ENCODE data around the gene RPL38. TPM values are rescaled to one million over a fixed set of nuclear protein-coding genes. Genes with fewer than 3 reads are reported as not detected.
A peak's percentile ranks its signal among the peaks of the same experiment; 100 is the strongest.
"Not testable (repeated sequence)": the region's sequence is repeated elsewhere in the genome, so short reads cannot be mapped to it uniquely, and the experiment has no call there.

The RPL38 gene
- total and polyA plus RNA-seq, 5 donors from 2014 or later: 1,316 to 2,253 (median 2,032) TPM

GRCh38 chr17:74185571-74186185, 17.8 kb upstream of the RPL38 start:
- Mint-ChIP-seq H3K4me1 (peaks cover 0 to 4% (median 0%) of the 10 kb centered on the region in 4 donors), H3K36me3 (no peaks in the 10 kb centered on the region), H3K4me3 (no peak overlapping the region), H3K27me3 (peaks cover 8% of the 10 kb centered on the region), H3K27ac (no peak overlapping the region), H3K9me3 (peaks cover 0 to 3% (median 0%) of the 10 kb centered on the region in 7 donors)
- no peaks in the 10 kb centered on the region for H3K36me3 ChIP-seq (ENCODE audit: control insufficient read depth, insufficient read depth, low read length)
- H3K9me3 ChIP-seq (ENCODE audit: control insufficient read depth in 2 of 2, low read length in 2 of 2): no peaks in the 10 kb centered on the region
- H3K4me1 ChIP-seq (ENCODE audit: control insufficient read depth, insufficient read depth, low read length, poor library complexity, severe bottlenecking): no peaks in the 10 kb centered on the region
- DNase-seq: no peak
- H3K27me3 ChIP-seq (ENCODE audit: control insufficient read depth, insufficient read depth, low read length): peaks cover 3% of the 10 kb centered on the region
- no peak overlapping the region for H3K4me3 ChIP-seq (ENCODE audit: low read depth, low read length)
- no peak overlapping the region for H3K27ac ChIP-seq (ENCODE audit: insufficient read depth, low read length, poor library complexity, severe bottlenecking)
- ATAC-seq (ENCODE audit: low read depth in 2 of 2): no peak

- no peaks in the 10 kb centered on the region for H3K4me1 ChIP-seq (ENCODE audit: control insufficient read depth, insufficient read depth, low read length, poor library complexity, severe bottlenecking)
- Mint-ChIP-seq H3K9me3 (peaks cover 0 to 3% (median 0%) of the 10 kb centered on the region in 7 donors), H3K4me3 (no peak overlapping the region), H3K27me3 (peaks cover 8% of the 10 kb centered on the region), H3K27ac (no peak overlapping the region), H3K36me3 (no peaks in the 10 kb centered on the region), H3K4me1 (peaks cover 0 to 4% (median 0%) of the 10 kb centered on the region in 4 donors)
- no peak overlapping the region for H3K4me3 ChIP-seq (ENCODE audit: low read depth, low read length)
- no peak for ATAC-seq (ENCODE audit: low read depth in 2 of 2)
- H3K36me3 ChIP-seq (ENCODE audit: control insufficient read depth, insufficient read depth, low read length): no peaks in the 10 kb centered on the region
- H3K27ac ChIP-seq (ENCODE audit: insufficient read depth, low read length, poor library complexity, severe bottlenecking): no peak overlapping the region
- H3K27me3 ChIP-seq (ENCODE audit: control insufficient read depth, insufficient read depth, low read length): peaks cover 3% of the 10 kb centered on the region
- DNase-seq: no peak
- H3K9me3 ChIP-seq (ENCODE audit: control insufficient read depth in 2 of 2, low read length in 2 of 2): no peaks in the 10 kb centered on the region
Observed at GRCh38 chr17:74186498-74186897, 17.0 kb upstream of the RPL38 start.

GRCh38 chr17:74187761-74188160, 15.7 kb upstream of the RPL38 start:
- Histone ChIP-seq H3K27ac (ENCODE audit: insufficient read depth, low read length, poor library complexity, severe bottlenecking) (no peak overlapping the region), H3K9me3 (ENCODE audit: control insufficient read depth in 2 of 2, low read length in 2 of 2) (no peaks in the 10 kb centered on the region), H3K27me3 (ENCODE audit: control insufficient read depth, insufficient read depth, low read length) (peaks cover 3% of the 10 kb centered on the region), H3K4me3 (ENCODE audit: low read depth, low read length) (no peak overlapping the region), H3K4me1 (ENCODE audit: control insufficient read depth, insufficient read depth, low read length, poor library complexity, severe bottlenecking) (no peaks in the 10 kb centered on the region), H3K36me3 (ENCODE audit: control insufficient read depth, insufficient read depth, low read length) (no peaks in the 10 kb centered on the region)
- ATAC-seq (ENCODE audit: low read depth in 2 of 2) (no peak), DNase-seq (no peak)
- Mint-ChIP-seq H3K4me1 (peaks cover 0 to 4% (median 0%) of the 10 kb centered on the region in 4 donors), H3K36me3 (no peaks in the 10 kb centered on the region), H3K27ac (peak overlapping the region in 1 of 3 donors; percentile 48), H3K4me3 (no peak overlapping the region), H3K27me3 (peaks cover 8% of the 10 kb centered on the region), H3K9me3 (peaks cover 0 to 3% (median 0%) of the 10 kb centered on the region in 7 donors)

- H3K36me3 Mint-ChIP-seq; H3K27me3 ChIP-seq (ENCODE audit: control insufficient read depth, insufficient read depth, low read length); H3K9me3 Mint-ChIP-seq; H3K4me3 ChIP-seq (ENCODE audit: low read depth, low read length); H3K4me3 Mint-ChIP-seq; H3K4me1 ChIP-seq (ENCODE audit: control insufficient read depth, insufficient read depth, low read length, poor library complexity, severe bottlenecking); ATAC-seq (ENCODE audit: low read depth in 2 of 2); H3K9me3 ChIP-seq (ENCODE audit: control insufficient read depth in 2 of 2, low read length in 2 of 2); H3K27ac Mint-ChIP-seq; DNase-seq; H3K27ac ChIP-seq (ENCODE audit: insufficient read depth, low read length, poor library complexity, severe bottlenecking); H3K4me1 Mint-ChIP-seq; H3K36me3 ChIP-seq (ENCODE audit: control insufficient read depth, insufficient read depth, low read length): not testable (repeated sequence)
- peaks cover 12% of the 10 kb centered on the region for H3K27me3 Mint-ChIP-seq
Observed at GRCh38 chr17:74188687-74189086, 14.8 kb upstream of the RPL38 start.

- H3K4me3 ChIP-seq (ENCODE audit: low read depth, low read length): no peak overlapping the region
- peak in 1 of 2 donors; percentile 63 for ATAC-seq (ENCODE audit: low read depth in 2 of 2)
- H3K27ac Mint-ChIP-seq: no peak overlapping the region
- peaks cover 0 to 7% (median 0%) of the 10 kb centered on the region in 4 donors for H3K4me1 Mint-ChIP-seq
- H3K36me3 Mint-ChIP-seq: no peaks in the 10 kb centered on the region
- no peaks in the 10 kb centered on the region for H3K36me3 ChIP-seq (ENCODE audit: control insufficient read depth, insufficient read depth, low read length)
- H3K27ac ChIP-seq (ENCODE audit: insufficient read depth, low read length, poor library complexity, severe bottlenecking): no peak overlapping the region
- H3K4me1 ChIP-seq (ENCODE audit: control insufficient read depth, insufficient read depth, low read length, poor library complexity, severe bottlenecking): no peaks in the 10 kb centered on the region
- H3K4me3 Mint-ChIP-seq: no peak overlapping the region
- DNase-seq: peak in 1 of 3 donors; percentile 44
- peaks cover 18% of the 10 kb centered on the region for H3K27me3 Mint-ChIP-seq
- H3K9me3 ChIP-seq (ENCODE audit: control insufficient read depth in 2 of 2, low read length in 2 of 2): no peaks in the 10 kb centered on the region
- H3K9me3 Mint-ChIP-seq: peaks cover 0 to 3% (median 0%) of the 10 kb centered on the region in 7 donors
- peaks cover 3% of the 10 kb centered on the region for H3K27me3 ChIP-seq (ENCODE audit: control insufficient read depth, insufficient read depth, low read length)
Observed at GRCh38 chr17:74190154-74190553, 13.3 kb upstream of the RPL38 start.

- Histone ChIP-seq H3K9me3 (ENCODE audit: control insufficient read depth in 2 of 2, low read length in 2 of 2) (no peaks in the 10 kb centered on the region), H3K4me1 (ENCODE audit: control insufficient read depth, insufficient read depth, low read length, poor library complexity, severe bottlenecking) (no peaks in the 10 kb centered on the region), H3K27me3 (ENCODE audit: control insufficient read depth, insufficient read depth, low read length) (peaks cover 3% of the 10 kb centered on the region), H3K27ac (ENCODE audit: insufficient read depth, low read length, poor library complexity, severe bottlenecking) (no peak overlapping the region), H3K4me3 (ENCODE audit: low read depth, low read length) (no peak overlapping the region), H3K36me3 (ENCODE audit: control insufficient read depth, insufficient read depth, low read length) (no peaks in the 10 kb centered on the region)
- H3K27ac Mint-ChIP-seq: no peak overlapping the region
- H3K4me1 Mint-ChIP-seq: peaks cover 0 to 7% (median 0%) of the 10 kb centered on the region in 4 donors
- peaks cover 22% of the 10 kb centered on the region for H3K27me3 Mint-ChIP-seq
- ATAC-seq (ENCODE audit: low read depth in 2 of 2) (no peak), DNase-seq (no peak)
- no peaks in the 10 kb centered on the region for H3K36me3 Mint-ChIP-seq
- no peak overlapping the region for H3K4me3 Mint-ChIP-seq
- peaks cover 0 to 3% (median 2%) of the 10 kb centered on the region in 7 donors for H3K9me3 Mint-ChIP-seq
Observed at GRCh38 chr17:74190807-74191406, 12.6 kb upstream of the RPL38 start.

GRCh38 chr17:74192950-74193781, 10.3 kb upstream of the RPL38 start:
- Histone ChIP-seq H3K36me3 (ENCODE audit: control insufficient read depth, insufficient read depth, low read length) (no peaks in the 10 kb centered on the region), H3K27me3 (ENCODE audit: control insufficient read depth, insufficient read depth, low read length) (peaks cover 3% of the 10 kb centered on the region), H3K4me3 (ENCODE audit: low read depth, low read length) (no peak overlapping the region), H3K27ac (ENCODE audit: insufficient read depth, low read length, poor library complexity, severe bottlenecking) (no peak overlapping the region), H3K9me3 (ENCODE audit: control insufficient read depth in 2 of 2, low read length in 2 of 2) (no peaks in the 10 kb centered on the region), H3K4me1 (ENCODE audit: control insufficient read depth, insufficient read depth, low read length, poor library complexity, severe bottlenecking) (no peaks in the 10 kb centered on the region)
- no peak overlapping the region for H3K4me3 Mint-ChIP-seq
- peaks cover 0 to 3% (median 2%) of the 10 kb centered on the region in 7 donors for H3K9me3 Mint-ChIP-seq
- H3K27me3 Mint-ChIP-seq: peaks cover 34% of the 10 kb centered on the region
- ATAC-seq (ENCODE audit: low read depth in 2 of 2) (no peak), DNase-seq (no peak)
- no peak overlapping the region for H3K27ac Mint-ChIP-seq
- peaks cover 0 to 5% (median 0%) of the 10 kb centered on the region in 4 donors for H3K4me1 Mint-ChIP-seq
- no peaks in the 10 kb centered on the region for H3K36me3 Mint-ChIP-seq

All from CD4-positive, CD25-positive, alpha-beta regulatory T cell (primary cell).